ENCODE results near the gene CLIP1. TPM values are rescaled to one million over a fixed set of nuclear protein-coding genes. Genes with fewer than 3 reads are reported as not detected.
A peak's percentile ranks its signal among the peaks of the same experiment; 100 is the strongest.

Gene CLIP1
- total RNA-seq, 1 donor from 2014 or later, result 108 TPM

- DNase-seq (no peak), ATAC-seq (peak; percentile 85)
- H3K4me1 ChIP-seq, result no peaks in the 10 kb centered on the region
- peak; percentile 81 for TF ChIP-seq CTCF (IDR thresholded peaks at IDR 0.05)
- H3K9me3 ChIP-seq, result no peaks in the 10 kb centered on the region
- H3K4me3 ChIP-seq, result no peak overlapping the region
- H3K27ac ChIP-seq, result no peak overlapping the region
- H3K27me3 ChIP-seq, result no peaks in the 10 kb centered on the region
- intact Hi-C loops (cut with DNase I), result no loop called here
- H3K36me3 ChIP-seq, result peaks cover 66% of the 10 kb centered on the region
These were observed 66.3 kb downstream of the CLIP1 start for GRCh38 chr12:122356192-122356635.

GRCh38 chr12:122355706-122356105, 66.8 kb downstream of the CLIP1 start:
- intact Hi-C loops (cut with DNase I), result no loop called here
- H3K36me3 ChIP-seq, result peaks cover 66% of the 10 kb centered on the region
- no peaks in the 10 kb centered on the region for H3K27me3 ChIP-seq
- H3K9me3 ChIP-seq, result no peaks in the 10 kb centered on the region
- H3K27ac ChIP-seq, result no peak overlapping the region
- no peak overlapping the region for H3K4me3 ChIP-seq
- H3K4me1 ChIP-seq, result no peaks in the 10 kb centered on the region
- ATAC-seq, result no peak
- TF ChIP-seq CTCF (IDR thresholded peaks at IDR 0.05), result no peak
- no peak for DNase-seq

- Histone ChIP-seq H3K27me3 (no peaks in the 10 kb centered on the region), H3K36me3 (peaks cover 66% of the 10 kb centered on the region), H3K4me1 (no peaks in the 10 kb centered on the region), H3K27ac (no peak overlapping the region), H3K4me3 (no peak overlapping the region), H3K9me3 (no peaks in the 10 kb centered on the region)
- intact Hi-C loops (cut with DNase I), result no loop called here
- ATAC-seq (no peak), DNase-seq (no peak)
- TF ChIP-seq CTCF (IDR thresholded peaks at IDR 0.05), result no peak
These were observed 67.4 kb downstream of the CLIP1 start for GRCh38 chr12:122354958-122355641.

- Histone ChIP-seq H3K4me1 (no peaks in the 10 kb centered on the region), H3K4me3 (no peak overlapping the region), H3K27me3 (no peaks in the 10 kb centered on the region), H3K9me3 (no peaks in the 10 kb centered on the region), H3K27ac (no peak overlapping the region), H3K36me3 (peaks cover 76% of the 10 kb centered on the region)
- DNase-seq, result no peak
- TF ChIP-seq CTCF (IDR thresholded peaks at IDR 0.05), result no peak
- intact Hi-C loops (cut with DNase I), result no loop called here
- ATAC-seq, result no peak
These were observed 70.1 kb downstream of the CLIP1 start for GRCh38 chr12:122352394-122352793.

- Histone ChIP-seq H3K9me3 (no peaks in the 10 kb centered on the region), H3K36me3 (peaks cover 92% of the 10 kb centered on the region), H3K4me1 (no peaks in the 10 kb centered on the region), H3K4me3 (no peak overlapping the region), H3K27me3 (no peaks in the 10 kb centered on the region), H3K27ac (no peak overlapping the region)
- ATAC-seq (no peak), DNase-seq (no peak)
- peak; percentile 23 for TF ChIP-seq CTCF (IDR thresholded peaks at IDR 0.05)
- intact Hi-C loops (cut with DNase I), result no loop called here
These were observed 72.2 kb downstream of the CLIP1 start for GRCh38 chr12:122350141-122350848.

Data from upper lobe of right lung (tissue), 1 donor.